ENCODE data around the gene CCDC8.
"Not testable (repeated sequence)": the region's sequence is repeated elsewhere in the genome, so short reads cannot be mapped to it uniquely, and the experiment has no call there.

CCDC8 gene

DNA sequence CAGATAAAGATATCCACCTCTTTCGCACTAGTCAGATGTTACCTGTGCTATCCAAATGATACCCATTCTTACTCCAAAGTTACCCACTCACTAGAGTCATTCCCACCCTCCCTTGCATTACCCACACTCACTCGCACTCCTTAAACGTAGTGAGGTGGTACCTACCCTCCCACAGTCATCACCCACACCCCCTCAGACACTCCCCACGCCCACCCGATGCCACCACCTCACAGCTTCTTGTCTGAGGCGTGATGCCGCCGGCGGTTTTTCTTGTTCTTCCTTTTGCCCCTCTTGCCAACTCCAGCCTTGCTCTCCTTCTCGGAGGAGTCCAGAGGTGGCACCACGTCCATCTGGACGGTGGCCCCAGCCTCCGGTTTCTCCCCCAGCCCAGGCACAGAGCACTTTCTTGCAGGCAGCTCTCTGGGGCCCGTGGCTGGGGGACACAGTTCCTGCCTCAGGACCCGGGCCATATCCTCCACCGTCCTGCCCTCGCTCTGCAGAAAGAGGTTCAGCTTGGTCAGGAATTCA is 14.2 kb upstream of the CCDC8 start:
- DNase-seq, result no peak

DNA sequence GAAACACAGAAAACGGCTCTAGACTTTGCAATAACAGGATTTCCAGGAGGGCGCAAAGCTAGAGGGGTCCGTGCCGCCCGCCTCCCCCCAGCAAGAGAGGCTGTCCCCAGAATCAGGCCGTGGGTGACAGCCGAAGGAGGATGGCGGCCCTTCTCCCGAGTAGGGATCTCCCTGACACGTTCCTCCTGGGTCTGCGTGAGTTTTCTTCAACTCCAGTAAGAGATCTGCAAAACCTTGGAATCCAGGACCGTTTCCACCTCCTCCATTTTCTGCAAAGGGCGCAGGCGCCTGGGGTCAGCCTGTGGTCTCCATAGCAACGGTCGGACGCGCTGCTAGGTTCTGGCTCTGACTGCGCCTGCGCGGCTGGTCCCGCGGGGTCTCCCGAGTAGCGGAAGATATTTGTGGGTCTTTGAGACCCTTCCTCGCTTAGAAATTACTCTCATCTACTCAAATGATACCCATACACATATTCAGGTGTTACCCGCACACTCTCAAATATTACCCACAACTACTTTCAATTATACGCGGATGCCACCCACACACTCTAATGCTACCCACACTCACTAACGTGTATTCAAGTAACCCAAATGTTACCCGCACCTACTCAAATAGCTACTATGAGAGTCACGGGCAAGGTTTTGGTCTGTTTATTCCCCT is 13.3 kb upstream of the CCDC8 start:
- DNase-seq, result peak; percentile 66

GRCh38 chr19:46426035-46426505 is 12.7 kb upstream of the CCDC8 start:
- no peak for DNase-seq

- DNase-seq, result no peak
Measured at GRCh38 chr19:46423188-46423587, 9.8 kb upstream of the CCDC8 start.

GRCh38 chr19:46422344-46422743 is 9.0 kb upstream of the CCDC8 start:
- no peak for DNase-seq

DNA sequence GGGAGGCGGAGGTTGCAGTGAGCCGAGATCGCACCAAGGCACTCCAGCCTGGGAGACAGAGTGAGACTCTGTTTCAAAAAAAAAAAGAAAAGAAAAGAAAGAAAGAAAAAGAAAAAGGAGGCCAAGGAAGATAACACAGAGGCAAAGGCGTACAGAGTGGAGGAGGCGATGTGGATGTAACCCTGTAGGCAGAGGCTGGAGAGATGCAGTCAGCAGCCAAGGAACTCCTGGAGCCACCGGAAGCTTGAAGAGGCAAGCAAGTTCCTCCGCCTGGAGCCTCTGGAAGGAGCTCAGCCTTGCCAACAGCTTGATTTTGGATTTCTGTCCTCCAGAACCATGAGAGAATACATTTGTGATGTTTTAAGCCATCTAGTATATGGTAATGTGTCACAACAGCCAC is 6.7 kb upstream of the CCDC8 start:
- DNase-seq, result no peak

- DNase-seq, result peak; percentile 81
Measured at GRCh38 chr19:46415804-46416709, 2.7 kb upstream of the CCDC8 start.

- DNase-seq, result not testable (repeated sequence)
Measured at GRCh38 chr19:46414899-46415298, 1.5 kb upstream of the CCDC8 start.

- DNase-seq, result no peak
Measured at GRCh38 chr19:46412650-46413261, 608 bp downstream of the CCDC8 start.

- DNase-seq, result no peak
Measured at GRCh38 chr19:46411925-46412649, 1.3 kb downstream of the CCDC8 start.

GRCh38 chr19:46411088-46411924 is 2.1 kb downstream of the CCDC8 start:
- no peak for DNase-seq

GRCh38 chr19:46410205-46411087 is 2.9 kb downstream of the CCDC8 start:
- DNase-seq, result no peak

GRCh38 chr19:46409191-46409590 is 4.2 kb downstream of the CCDC8 start:
- DNase-seq, result no peak

GRCh38 chr19:46408664-46409039 is 4.7 kb downstream of the CCDC8 start:
- DNase-seq, result no peak

DNA sequence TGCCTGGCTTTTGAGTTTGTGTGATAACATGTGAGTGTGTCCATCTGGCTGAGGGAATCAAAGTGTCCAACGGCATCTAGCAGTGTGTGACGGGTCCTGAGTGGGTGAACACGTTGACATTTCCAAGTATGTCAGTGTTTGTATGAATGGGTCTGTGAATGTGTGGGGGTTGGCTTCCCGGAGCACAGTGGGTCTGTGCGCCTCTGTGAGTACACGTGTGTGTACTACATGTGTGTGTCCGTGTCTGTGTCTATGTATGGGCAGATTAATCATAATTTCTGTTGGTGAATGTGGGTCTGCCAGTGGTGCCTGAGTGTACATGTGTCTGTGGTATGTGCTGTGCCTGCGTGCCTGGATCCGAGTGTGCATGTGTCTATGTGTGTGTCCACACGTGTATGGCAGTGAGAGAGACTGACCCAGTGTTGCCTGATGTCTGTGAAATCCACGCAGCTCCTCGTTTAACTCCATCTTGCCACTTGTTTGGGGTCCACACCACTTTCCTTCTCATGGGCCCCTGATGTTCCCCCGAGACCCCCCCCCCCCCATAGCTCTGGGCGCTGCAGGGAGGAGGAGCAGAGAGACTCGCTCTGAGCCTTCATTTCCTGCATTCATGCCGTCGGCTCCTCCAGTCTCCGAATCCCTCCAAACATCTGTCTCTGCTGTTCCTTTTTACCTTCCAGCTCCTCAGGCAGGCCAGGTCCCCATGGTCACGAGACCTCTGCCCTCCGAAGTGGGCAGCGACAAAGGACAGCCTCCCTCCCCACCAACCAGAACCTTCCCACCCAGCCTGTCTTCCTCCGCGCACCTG is 5.3 kb downstream of the CCDC8 start:
- DNase-seq, result no peak

DNA sequence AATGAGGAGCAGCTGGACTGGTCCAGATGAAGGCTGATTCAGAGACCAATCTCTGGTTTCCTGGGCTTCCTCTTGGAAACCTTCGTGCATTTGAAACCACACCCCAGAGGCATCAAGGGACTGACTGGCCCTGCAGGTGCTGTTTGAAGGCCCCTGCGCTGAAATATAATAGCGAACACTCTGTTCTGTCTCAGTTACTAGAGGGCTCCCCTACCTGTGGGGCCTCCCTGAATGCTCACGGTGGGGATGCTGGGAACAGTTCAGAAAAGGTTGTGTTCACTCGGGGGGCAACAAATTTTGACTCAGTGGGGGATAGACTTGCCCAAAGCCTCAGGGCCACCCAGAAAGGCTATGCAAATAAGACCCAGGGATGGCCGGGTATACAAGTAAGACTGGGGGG is 6.4 kb downstream of the CCDC8 start:
- no peak for DNase-seq

DNA sequence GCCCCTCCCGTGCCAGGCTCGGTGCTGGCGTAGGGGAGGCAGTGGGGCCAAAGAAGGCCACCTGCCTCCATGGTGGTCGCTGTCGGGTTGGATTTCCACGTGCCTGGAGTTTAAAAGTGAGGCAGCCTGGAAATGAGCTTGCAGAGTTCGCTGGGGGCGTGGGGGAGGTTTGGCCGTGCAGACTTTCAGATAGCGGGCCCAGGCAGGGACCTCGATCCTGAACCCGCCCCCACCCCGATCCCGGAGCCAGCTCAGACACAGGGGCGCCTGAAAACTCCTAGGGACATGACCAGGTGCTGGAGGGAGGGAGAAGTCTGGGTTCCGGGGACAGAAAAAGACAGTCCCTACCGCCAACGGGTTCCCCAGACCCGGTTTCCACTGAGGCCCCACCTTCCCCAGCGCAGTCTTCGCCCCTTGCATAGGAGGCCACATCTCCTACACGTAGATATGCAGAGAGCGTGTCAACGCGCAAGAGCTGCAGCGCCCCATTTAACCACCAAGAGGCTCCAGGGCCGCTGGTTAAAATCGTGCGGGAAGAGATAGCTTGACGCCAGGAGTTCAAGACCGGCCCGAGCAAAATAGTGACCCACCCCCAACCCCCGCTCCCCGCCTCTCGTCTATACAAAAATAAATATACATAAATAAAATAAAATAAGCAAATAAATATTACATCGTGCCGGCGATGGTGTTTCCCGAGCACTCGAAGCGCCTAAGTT is 8.5 kb downstream of the CCDC8 start:
- no peak for DNase-seq

DNA sequence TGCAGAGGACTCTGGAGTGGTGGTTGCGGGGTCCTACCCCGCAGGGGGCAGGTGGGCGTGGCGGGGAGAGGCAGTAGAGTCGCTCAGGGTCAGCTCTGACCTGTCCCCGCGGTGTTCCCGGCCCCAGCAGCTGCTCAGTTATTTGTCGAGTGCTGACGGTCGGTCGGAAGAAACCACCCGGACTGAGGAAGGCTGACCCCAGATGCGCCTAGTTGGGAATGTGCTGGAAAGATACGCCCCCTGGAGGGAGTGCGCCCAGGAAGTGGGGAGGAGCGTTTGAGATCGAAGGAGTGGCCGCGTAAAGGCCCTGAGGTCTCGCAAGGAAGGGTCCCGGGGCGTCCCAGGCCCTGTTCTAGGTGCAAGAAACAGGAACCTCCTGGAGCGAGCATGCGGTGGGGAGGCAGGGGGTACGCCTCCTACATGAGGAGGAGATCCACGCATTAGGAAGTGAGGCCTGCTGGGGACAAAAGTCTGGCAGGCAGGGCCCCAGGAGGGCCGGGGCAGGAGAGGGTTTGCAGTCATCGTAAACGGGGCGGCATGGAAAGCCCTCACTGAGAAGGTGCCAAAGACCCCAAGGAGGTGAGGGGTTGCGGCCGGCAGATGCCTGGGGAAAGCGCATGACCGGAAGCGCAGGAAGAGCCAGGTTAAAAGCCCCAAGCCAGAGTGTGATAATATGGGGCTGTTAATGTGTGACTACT is 9.2 kb downstream of the CCDC8 start:
- DNase-seq, result no peak

DNA sequence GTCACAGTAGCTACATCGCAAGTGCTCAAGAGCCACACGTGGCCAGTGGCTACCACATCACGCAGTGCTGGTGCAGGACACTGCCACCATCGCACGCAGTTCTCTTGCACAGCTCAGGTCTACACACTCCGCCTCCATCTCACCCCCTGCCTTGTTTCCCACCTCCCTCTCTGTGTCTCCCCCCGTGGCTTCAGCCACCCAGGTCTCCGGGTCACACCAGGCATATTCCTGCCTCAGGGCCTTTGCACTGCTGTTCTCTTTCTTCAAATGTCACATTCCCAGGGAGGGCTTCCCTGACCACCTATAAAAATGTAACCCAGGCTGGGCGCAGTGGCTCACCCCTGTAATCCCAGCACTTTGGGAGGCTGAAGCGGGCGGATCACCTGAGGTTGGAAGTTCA is 10.6 kb downstream of the CCDC8 start:
- DNase-seq, result no peak

All from NCI-H2227 treated with DMSO at 0.1 percent for 48 hours (cell line).